Prostate gland (tissue), 2 donors: ENCODE data around the gene BANP. TPM values are rescaled to one million over a fixed set of nuclear protein-coding genes. Genes with fewer than 3 reads are reported as not detected.
"Not testable (repeated sequence)": the region's sequence is repeated elsewhere in the genome, so short reads cannot be mapped to it uniquely, and the experiment has no call there.

Experiments used
- DNase-seq: peaks from one replicate; pipeline ENCODE4 v3.0.0-alpha.2; 2019; ENCODE audit warnings: low spot score
- H3K27ac ChIP-seq, 2 donors: fragments of 200-600 bp; sonication (generic); 2 replicates each; pipeline ENCODE4 v1.5.1; 2017 to 2019
- H3K27me3 ChIP-seq: fragments of 200-600 bp; sonication (generic); replicated peaks from 2 replicates; pipeline ENCODE4 v1.5.1; 2019; ENCODE audit not compliant: insufficient read depth
- H3K36me3 ChIP-seq, 2 donors: fragments of 200-600 bp; sonication (generic); 1 replicate in 1 of 2; 2 replicates in 1 of 2; pipeline versions ENCODE4 v1.5.1 to v1.8.1; 2017 to 2019
- H3K4me1 ChIP-seq: fragments of 200-600 bp; sonication (generic); replicated peaks from 2 replicates; pipeline ENCODE4 v1.5.1; 2019
- H3K4me3 ChIP-seq, 2 donors: fragments of 200-600 bp; sonication (generic); 2 replicates each; pipeline ENCODE4 v1.5.1; 2017 to 2019
- H3K9me3 ChIP-seq: fragments of 200-600 bp; sonication (generic); 2 replicates; pipeline ENCODE4 v1.5.1; 2017
- CTCF ChIP-seq, 4 experiments: fragments of 200-600 bp in 2 of 4; fragments of 450-650 bp in 2 of 4; sonication (generic) in 2 of 4; IDR thresholded peaks; 1 replicate in 3 of 4; 2 replicates in 1 of 4; pipeline ENCODE4 v1.5.1; 2016 to 2019; ENCODE audit warnings: antibody characterized with exemption in 4 of 4, mild to moderate bottlenecking in 2 of 4, moderate library complexity in 2 of 4
- POLR2A ChIP-seq: fragments of 450-650 bp; IDR thresholded peaks from one replicate; pipeline ENCODE4 v1.6.1; 2016; ENCODE audit warnings: antibody characterized with exemption, mild to moderate bottlenecking
- POLR2AphosphoS5 ChIP-seq: sonication (generic); formaldehyde crosslinking; IDR thresholded peaks from one replicate; pipeline ENCODE4 v1.6.1; 2017; ENCODE audit warnings: antibody characterized with exemption
- WGBS: methylation state at CpG from one replicate; pipeline ENCODE4 v1.1.5; 2018; 5-methylcytosine and 5-hydroxymethylcytosine counted together
- intact Hi-C: fragments of 100-400 bp; cut with DNase I; formaldehyde crosslinking; loops from one replicate; pipeline ENCODE4 v1.14.2; 2022
- total RNA-seq, 2 donors: library from RNA; depleted of rRNA; stranded (reverse); fragments of >200 nt; gene quantifications; one replicate each; pipeline ENCODE4 v1.1.0, GENCODE V29; 2016

BANP gene
- total RNA-seq, 2 donors from 2014 or later, result 32.2 to 47.3 TPM

DNA sequence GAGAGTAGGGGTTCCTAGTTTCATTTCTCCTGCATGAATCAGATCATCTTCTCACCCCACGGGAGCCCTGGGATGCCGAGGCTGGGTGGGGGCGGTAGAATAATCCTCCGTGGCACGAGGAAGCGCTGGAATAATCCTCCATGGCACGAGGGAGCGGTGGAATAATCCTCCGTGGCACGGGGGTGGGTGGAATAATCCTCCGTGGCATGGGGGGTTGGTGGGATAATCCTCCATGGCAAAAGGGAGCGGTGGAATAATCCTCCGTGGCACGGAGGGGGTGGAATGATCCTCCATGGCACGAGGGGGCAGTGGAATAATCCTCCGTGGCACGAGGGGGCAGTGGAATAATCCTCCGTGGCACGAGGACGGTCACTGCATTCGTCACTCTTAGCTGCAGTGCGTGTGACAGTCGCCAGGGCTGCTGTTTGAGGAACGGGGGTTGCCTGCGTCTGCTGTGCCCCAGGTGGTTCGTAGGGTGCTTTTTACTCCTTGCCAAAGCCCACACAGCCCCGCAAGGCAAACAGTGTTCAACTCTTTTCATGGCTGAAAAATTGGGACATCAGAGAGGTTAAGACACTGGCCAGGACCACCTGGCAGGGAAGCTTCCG is 152.5 kb downstream of the BANP start:
- H3K4me3 ChIP-seq, result no peak overlapping the region
- no peak overlapping the region for H3K27ac ChIP-seq
- no peaks in the 10 kb centered on the region for H3K27me3 ChIP-seq
- TF ChIP-seq POLR2A (no peak), POLR2AphosphoS5 (no peak), CTCF (IDR thresholded peaks at IDR 0.05) (no peak)
- intact Hi-C loops, result no loop called here
- no peaks in the 10 kb centered on the region for H3K9me3 ChIP-seq
- WGBS, result 86% methylated on average over 28 of the region's 28 CpGs
- no peak for DNase-seq
- H3K4me1 ChIP-seq, result no peaks in the 10 kb centered on the region
- H3K36me3 ChIP-seq, result no peaks in the 10 kb centered on the region

DNA sequence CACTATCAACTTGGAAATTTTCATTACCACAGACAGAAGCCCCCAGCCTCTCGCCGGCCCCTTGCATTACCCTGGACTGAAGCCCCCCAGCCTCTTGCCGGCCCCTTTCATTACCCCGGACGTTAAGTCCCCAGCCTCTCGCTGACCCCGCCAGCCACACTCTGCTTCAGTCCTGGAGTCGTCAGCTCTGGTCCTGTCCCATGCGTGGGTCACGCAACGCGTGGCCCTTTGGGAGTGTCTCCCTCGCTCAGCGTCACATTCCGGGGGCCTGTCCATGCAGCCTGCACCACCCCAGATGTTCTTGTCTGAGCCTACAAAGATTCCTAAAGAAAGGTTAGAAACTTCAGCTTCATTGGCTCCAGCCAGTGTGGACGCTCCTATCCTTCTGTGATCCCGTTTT is 153.1 kb downstream of the BANP start:
- H3K4me3 ChIP-seq, H3K27me3 ChIP-seq, intact Hi-C loops, H3K27ac ChIP-seq, H3K4me1 ChIP-seq, H3K36me3 ChIP-seq, H3K9me3 ChIP-seq, DNase-seq: not testable (repeated sequence)
- whole genome bisulfite sequencing, result 89% methylated on average over 17 of the region's 17 CpGs

GRCh38 chr16:88105574-88106140 is 154.4 kb downstream of the BANP start:
- H3K36me3 ChIP-seq, H3K27ac ChIP-seq, H3K9me3 ChIP-seq, DNase-seq, H3K27me3 ChIP-seq, intact Hi-C loops, H3K4me1 ChIP-seq, H3K4me3 ChIP-seq: not testable (repeated sequence)
- WGBS, result 94% methylated on average over 6 of the region's 7 CpGs

- intact Hi-C loops, H3K27ac ChIP-seq, DNase-seq, H3K9me3 ChIP-seq, H3K36me3 ChIP-seq, H3K4me1 ChIP-seq, H3K27me3 ChIP-seq, H3K4me3 ChIP-seq: not testable (repeated sequence)
- 96% methylated on average over 12 of the region's 12 CpGs for WGBS
Measured at GRCh38 chr16:88106566-88106965, 155.3 kb downstream of the BANP start.

DNA sequence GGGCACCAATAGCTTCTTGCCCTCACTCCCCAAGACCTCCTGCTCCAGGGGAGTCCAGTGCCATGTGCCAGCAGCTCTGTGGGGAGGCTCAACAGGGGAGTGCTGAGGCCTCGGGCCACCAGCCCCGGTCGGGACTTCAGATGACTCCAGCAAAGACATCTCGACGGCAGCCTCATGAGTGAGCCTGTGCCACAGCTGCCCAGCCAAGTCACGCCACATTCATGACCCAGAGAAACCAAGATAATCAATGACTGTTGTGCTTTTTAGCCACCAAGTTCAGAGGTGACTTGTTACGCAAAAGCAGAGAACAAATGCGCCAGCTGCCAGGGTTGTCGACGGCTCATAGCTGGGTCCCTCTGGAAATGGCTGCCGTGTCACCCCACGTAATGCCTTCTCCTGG is 157.5 kb downstream of the BANP start:
- H3K9me3 ChIP-seq, result no peaks in the 10 kb centered on the region
- H3K4me3 ChIP-seq, result no peak overlapping the region
- intact Hi-C loops, result no loop called here
- no peaks in the 10 kb centered on the region for H3K36me3 ChIP-seq
- H3K27me3 ChIP-seq, result no peaks in the 10 kb centered on the region
- TF ChIP-seq CTCF (IDR thresholded peaks at IDR 0.05) (no peak), POLR2A (no peak), POLR2AphosphoS5 (no peak)
- H3K27ac ChIP-seq, result no peak overlapping the region
- 95% methylated on average over 12 of the region's 12 CpGs for WGBS
- H3K4me1 ChIP-seq, result no peaks in the 10 kb centered on the region
- no peak for DNase-seq

GRCh38 chr16:88109726-88110621 is 158.7 kb downstream of the BANP start:
- intact Hi-C loops, result not testable (repeated sequence)

DNA sequence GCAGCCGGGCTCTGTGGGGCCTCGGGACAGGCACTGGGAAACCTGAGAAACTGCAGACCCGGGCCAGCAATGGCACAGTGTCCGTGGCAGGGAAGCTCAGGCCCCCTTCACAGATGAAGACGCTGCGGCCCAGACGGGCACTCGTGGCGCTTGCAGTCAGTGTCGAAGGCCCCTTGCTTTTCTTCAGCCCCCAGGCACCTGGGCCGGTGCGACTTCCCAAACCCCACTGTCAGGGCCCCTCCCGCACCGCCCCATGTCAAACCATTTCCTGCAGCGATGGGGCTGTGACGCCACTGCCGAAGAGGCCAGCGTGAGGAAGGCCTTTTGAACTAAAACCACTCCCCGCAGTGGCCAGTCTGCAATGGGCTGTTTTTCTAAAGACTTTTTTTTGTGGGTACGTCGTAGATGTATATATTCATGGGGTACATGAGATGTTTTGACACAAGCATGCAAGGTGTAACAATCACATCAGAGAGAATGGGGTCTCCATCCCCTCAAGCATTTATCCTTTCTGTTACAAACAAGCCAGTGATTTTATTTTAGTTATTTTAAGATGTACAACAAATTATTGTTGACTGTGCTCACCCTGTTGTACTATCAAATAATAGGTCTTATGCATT is 159.8 kb downstream of the BANP start:
- H3K27me3 ChIP-seq, H3K4me1 ChIP-seq, intact Hi-C loops, H3K4me3 ChIP-seq, H3K27ac ChIP-seq, H3K36me3 ChIP-seq, DNase-seq, H3K9me3 ChIP-seq: not testable (repeated sequence)
- 87% methylated on average over 21 of the region's 21 CpGs for WGBS

More at GRCh38 chr16:88109726-88110621, 158.7 kb downstream of the BANP start:
- DNase-seq, H3K4me1 ChIP-seq, H3K9me3 ChIP-seq, H3K27ac ChIP-seq, H3K36me3 ChIP-seq, H3K4me3 ChIP-seq, H3K27me3 ChIP-seq: not testable (repeated sequence)
- WGBS, result 71% methylated on average over 28 of the region's 28 CpGs

DNA sequence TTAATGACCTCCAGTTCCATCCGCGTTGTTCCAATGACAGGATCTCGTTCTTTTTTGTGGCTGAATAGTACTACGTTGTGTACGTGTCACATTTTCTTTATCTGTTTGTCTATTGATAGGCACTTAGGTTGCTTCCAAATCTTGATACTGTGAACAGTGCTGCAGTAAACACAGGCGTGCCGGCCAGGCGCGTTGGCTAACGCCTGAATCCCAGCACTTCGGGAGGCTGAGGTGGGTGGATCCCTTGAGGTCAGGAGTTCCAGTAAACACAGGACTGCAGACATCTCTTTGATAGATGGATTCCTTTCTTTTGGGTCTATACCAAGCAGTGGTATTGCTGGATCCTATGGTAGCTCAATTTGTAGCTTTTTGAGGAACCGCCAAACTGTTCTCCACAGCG is 160.7 kb downstream of the BANP start:
- H3K4me3 ChIP-seq, H3K27ac ChIP-seq, DNase-seq, intact Hi-C loops, H3K9me3 ChIP-seq, H3K36me3 ChIP-seq, H3K4me1 ChIP-seq, H3K27me3 ChIP-seq: not testable (repeated sequence)
- 86% methylated on average over 13 of the region's 13 CpGs for WGBS
